Mesenchymal stem cell (in vitro differentiated cells and primary cell): ENCODE measurements around the gene OR52I2.

Experiments
- DNase-seq: peaks from one replicate; pipeline ENCODE4 v3.0.0-alpha.2; 2013
- H2AFZ ChIP-seq: one replicate; pipeline ENCODE4 v1.6.1; 2013; ENCODE audit warnings: low read depth, mild to moderate bottlenecking, control low read depth, inconsistent platforms, low read length, moderate library complexity
- H2AK5ac ChIP-seq: 2 replicates; pipeline ENCODE4 v1.6.1; 2013; ENCODE audit warnings: low read length, moderate library complexity, mild to moderate bottlenecking, inconsistent platforms; ENCODE audit not compliant: severe bottlenecking
- H2BK120ac ChIP-seq: one replicate; pipeline ENCODE4 v1.6.1; 2013; ENCODE audit warnings: low read depth, mild to moderate bottlenecking, inconsistent platforms, low read length, moderate library complexity
- H2BK12ac ChIP-seq, 2 experiments: one replicate each; pipeline ENCODE4 v1.6.1; 2013; ENCODE audit warnings: inconsistent platforms in 2 of 2, low read length in 2 of 2, mild to moderate bottlenecking in 2 of 2, moderate library complexity in 2 of 2, control low read depth in 1 of 2
- H2BK15ac ChIP-seq: one replicate; pipeline ENCODE4 v1.6.1; 2013; ENCODE audit warnings: mild to moderate bottlenecking, low read depth, inconsistent platforms; ENCODE audit not compliant: poor library complexity, severe bottlenecking
- H2BK5ac ChIP-seq: 2 replicates; pipeline ENCODE4 v1.6.1; 2013; ENCODE audit warnings: low read depth, mild to moderate bottlenecking, low read length, control low read depth, inconsistent platforms; ENCODE audit not compliant: poor library complexity, severe bottlenecking
- H3K14ac ChIP-seq, 2 experiments: one replicate each; pipeline ENCODE4 v1.6.1; 2013; ENCODE audit warnings: inconsistent platforms in 2 of 2, low read length in 2 of 2, control low read depth in 1 of 2, mild to moderate bottlenecking in 1 of 2, moderate library complexity in 1 of 2
- H3K18ac ChIP-seq, 2 experiments: one replicate each; pipeline ENCODE4 v1.6.1; 2013; ENCODE audit warnings: inconsistent platforms in 2 of 2, low read length in 2 of 2, control low read depth in 1 of 2, low read depth in 1 of 2, mild to moderate bottlenecking in 1 of 2
- H3K23ac ChIP-seq, 2 experiments: one replicate each; pipeline ENCODE4 v1.6.1; 2013; ENCODE audit warnings: inconsistent platforms in 2 of 2, low read length in 2 of 2, mild to moderate bottlenecking in 2 of 2, moderate library complexity in 2 of 2, control low read depth in 1 of 2
- H3K27ac ChIP-seq: 2 replicates; pipeline ENCODE4 v1.5.1; 2013; ENCODE audit warnings: mild to moderate bottlenecking, moderate library complexity, low read length, control low read depth, inconsistent platforms; ENCODE audit not compliant: poor library complexity, severe bottlenecking
- H3K27me3 ChIP-seq, 2 experiments: 2 replicates each; pipeline versions ENCODE4 v1.6.1 to v1.7.0; 2013; ENCODE audit warnings: low read length in 2 of 2, mild to moderate bottlenecking in 2 of 2, moderate library complexity in 2 of 2, control low read depth in 1 of 2, inconsistent platforms in 1 of 2; ENCODE audit not compliant: control insufficient read depth in 1 of 2, insufficient read depth in 1 of 2
- H3K36me3 ChIP-seq, 2 experiments: 2 replicates each; pipeline versions ENCODE4 v1.6.1 to v1.7.0; 2013; ENCODE audit warnings: low read length in 2 of 2, control low read depth in 1 of 2, inconsistent platforms in 1 of 2, low read depth in 1 of 2, mild to moderate bottlenecking in 1 of 2; ENCODE audit not compliant: insufficient read depth in 2 of 2, control insufficient read depth in 1 of 2
- H3K4ac ChIP-seq, 2 experiments: one replicate each; pipeline ENCODE4 v1.6.1; 2013; ENCODE audit warnings: inconsistent platforms in 2 of 2, low read length in 2 of 2, mild to moderate bottlenecking in 2 of 2, moderate library complexity in 2 of 2, control low read depth in 1 of 2, low read depth in 1 of 2
- H3K4me1 ChIP-seq: 2 replicates; pipeline ENCODE4 v1.6.1; 2013; ENCODE audit warnings: low read depth, low read length, control low read depth; ENCODE audit not compliant: control insufficient read depth, insufficient read depth
- H3K4me2 ChIP-seq: 2 replicates; pipeline ENCODE4 v1.6.1; 2013; ENCODE audit warnings: low read length, mild to moderate bottlenecking, inconsistent platforms; ENCODE audit not compliant: poor library complexity, severe bottlenecking
- H3K4me3 ChIP-seq, 2 experiments: 2 replicates each; pipeline versions ENCODE4 v1.5.1 to v1.7.0; 2013; ENCODE audit warnings: low read length in 2 of 2, mild to moderate bottlenecking in 2 of 2, control low read depth in 1 of 2, low read depth in 1 of 2; ENCODE audit not compliant: insufficient read depth in 1 of 2
- H3K79me1 ChIP-seq: replicated peaks from 2 replicates; pipeline ENCODE4 v1.6.1; 2013; ENCODE audit warnings: mild to moderate bottlenecking, control low read depth, low read length, inconsistent platforms; ENCODE audit not compliant: poor library complexity, severe bottlenecking
- H3K9ac ChIP-seq: 2 replicates; pipeline ENCODE4 v1.7.0; 2013; ENCODE audit warnings: mild to moderate bottlenecking, low read length, moderate library complexity
- H3K9me3 ChIP-seq: 2 replicates; pipeline ENCODE4 v1.7.0; 2013; ENCODE audit warnings: mild to moderate bottlenecking, low read length; ENCODE audit not compliant: control insufficient read depth
- H4K8ac ChIP-seq: one replicate; pipeline ENCODE4 v1.6.1; 2013; ENCODE audit warnings: inconsistent platforms, mild to moderate bottlenecking, low read length, moderate library complexity
- H4K91ac ChIP-seq: one replicate; pipeline ENCODE4 v1.6.1; 2013; ENCODE audit warnings: mild to moderate bottlenecking, low read length, inconsistent platforms
- WGBS: methylation state at CpG from one replicate; pipeline ENCODE4 v1.1.7; 2013; ENCODE audit warnings: mixed read lengths; 5-methylcytosine and 5-hydroxymethylcytosine counted together

The OR52I2 gene

GRCh38 chr11:4559527-4560440 lies 21.8 kb upstream of the OR52I2 start:
- H2BK5ac ChIP-seq, result no peak overlapping the region
- H4K91ac ChIP-seq, result no peak overlapping the region
- no peaks in the 10 kb centered on the region for H3K27me3 ChIP-seq
- H3K36me3 ChIP-seq, result no peaks in the 10 kb centered on the region
- DNase-seq, result no peak
- no peaks in the 10 kb centered on the region for H3K4me1 ChIP-seq
- H2BK15ac ChIP-seq, result no peak overlapping the region
- WGBS, result 74% methylated on average over 7 of the region's 8 CpGs
- H3K23ac ChIP-seq, result no peak overlapping the region
- H3K27ac ChIP-seq, result no peak overlapping the region
- H2AFZ ChIP-seq, result no peak overlapping the region
- no peak overlapping the region for H3K4me3 ChIP-seq
- no peaks in the 10 kb centered on the region for H3K9me3 ChIP-seq
- no peak overlapping the region for H3K9ac ChIP-seq
- no peak overlapping the region for H2BK12ac ChIP-seq
- H2AK5ac ChIP-seq, result no peak overlapping the region
- no peak overlapping the region for H3K14ac ChIP-seq
- H2BK120ac ChIP-seq, result no peak overlapping the region
- H3K4me2 ChIP-seq, result no peak overlapping the region
- H3K18ac ChIP-seq, result no peak overlapping the region
- H3K4ac ChIP-seq, result no peak overlapping the region
- no peaks in the 10 kb centered on the region for H3K79me1 ChIP-seq
- no peak overlapping the region for H4K8ac ChIP-seq

DNA sequence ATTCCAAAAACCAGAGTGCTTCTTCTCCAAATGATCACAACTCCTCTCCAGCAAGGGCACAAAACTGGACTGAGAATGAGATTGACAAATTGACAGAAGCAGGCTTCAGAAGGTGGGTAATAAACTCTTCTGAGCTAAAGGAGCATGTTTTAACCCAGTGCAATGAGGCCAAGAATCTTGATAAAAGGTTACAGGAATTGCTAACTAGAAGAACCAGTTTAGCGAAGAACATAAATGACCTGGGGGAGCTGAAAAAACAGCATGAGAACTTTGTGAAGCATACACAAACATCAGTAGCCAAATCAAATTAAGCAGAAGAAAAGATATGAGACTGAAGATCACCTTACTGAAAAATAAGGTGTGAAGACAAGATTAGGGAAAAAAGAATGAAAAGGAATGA lies 21.1 kb upstream of the OR52I2 start:
- Histone ChIP-seq H3K9me3 (no peaks in the 10 kb centered on the region), H4K91ac (no peak overlapping the region), H2AFZ (no peak overlapping the region), H3K14ac (no peak overlapping the region), H3K27me3 (no peaks in the 10 kb centered on the region), H3K9ac (no peak overlapping the region), H2AK5ac (no peak overlapping the region), H3K4me1 (no peaks in the 10 kb centered on the region), H3K4ac (no peak overlapping the region), H3K4me2 (no peak overlapping the region), H2BK5ac (no peak overlapping the region), H4K8ac (no peak overlapping the region), H2BK15ac (no peak overlapping the region), H2BK120ac (no peak overlapping the region), H3K36me3 (no peaks in the 10 kb centered on the region), H3K18ac (no peak overlapping the region), H3K79me1 (no peaks in the 10 kb centered on the region), H3K27ac (no peak overlapping the region), H2BK12ac (no peak overlapping the region), H3K4me3 (no peak overlapping the region), H3K23ac (no peak overlapping the region)
- WGBS, result 100% methylated on average over 1 of the region's 1 CpG
- no peak for DNase-seq

DNA sequence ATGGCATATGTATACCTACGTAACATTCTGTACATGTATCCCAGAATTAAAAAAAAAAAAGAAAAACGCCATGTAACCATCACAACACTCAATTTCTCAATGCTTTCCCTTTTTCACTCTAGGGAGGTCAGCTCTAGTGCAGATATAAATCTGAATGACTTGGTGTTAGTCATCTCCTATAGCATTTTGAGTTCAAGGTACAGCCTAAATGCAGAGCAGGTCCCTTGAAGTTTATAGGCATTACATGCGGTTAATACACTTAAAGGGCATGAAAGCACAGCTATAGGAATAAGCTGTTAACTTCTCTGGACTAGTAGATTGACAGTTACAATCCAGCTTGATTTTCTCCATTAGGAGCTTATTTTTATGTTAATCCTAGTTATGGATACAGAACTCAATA lies 16.2 kb upstream of the OR52I2 start:
- Histone ChIP-seq H3K4me1 (no peaks in the 10 kb centered on the region), H3K14ac (no peak overlapping the region), H2BK12ac (no peak overlapping the region), H3K4me2 (no peak overlapping the region), H3K18ac (no peak overlapping the region), H3K9me3 (no peaks in the 10 kb centered on the region), H3K9ac (no peak overlapping the region), H2BK120ac (no peak overlapping the region), H3K27ac (no peak overlapping the region), H3K36me3 (no peaks in the 10 kb centered on the region), H3K27me3 (no peaks in the 10 kb centered on the region), H2AK5ac (no peak overlapping the region), H3K4ac (no peak overlapping the region), H3K79me1 (no peaks in the 10 kb centered on the region), H3K4me3 (no peak overlapping the region), H2BK15ac (no peak overlapping the region), H4K8ac (no peak overlapping the region), H2BK5ac (no peak overlapping the region), H4K91ac (no peak overlapping the region), H2AFZ (no peak overlapping the region), H3K23ac (no peak overlapping the region)
- no peak for DNase-seq
- WGBS, result 100% methylated on average over 2 of the region's 3 CpGs

GRCh38 chr11:4569075-4569474 lies 12.5 kb upstream of the OR52I2 start:
- H3K27ac ChIP-seq, result no peak overlapping the region
- no peak overlapping the region for H2BK5ac ChIP-seq
- no peak overlapping the region for H4K91ac ChIP-seq
- H2BK120ac ChIP-seq, result no peak overlapping the region
- H3K9ac ChIP-seq, result no peak overlapping the region
- H3K18ac ChIP-seq, result no peak overlapping the region
- H3K36me3 ChIP-seq, result no peaks in the 10 kb centered on the region
- no peak overlapping the region for H4K8ac ChIP-seq
- H3K14ac ChIP-seq, result no peak overlapping the region
- no peaks in the 10 kb centered on the region for H3K9me3 ChIP-seq
- H2AK5ac ChIP-seq, result no peak overlapping the region
- no peaks in the 10 kb centered on the region for H3K27me3 ChIP-seq
- no peak overlapping the region for H2BK12ac ChIP-seq
- WGBS, result 88% methylated on average over 17 of the region's 18 CpGs
- no peaks in the 10 kb centered on the region for H3K79me1 ChIP-seq
- H3K23ac ChIP-seq, result no peak overlapping the region
- no peak for DNase-seq
- H3K4ac ChIP-seq, result no peak overlapping the region
- no peak overlapping the region for H2BK15ac ChIP-seq
- no peaks in the 10 kb centered on the region for H3K4me1 ChIP-seq
- no peak overlapping the region for H2AFZ ChIP-seq
- H3K4me3 ChIP-seq, result no peak overlapping the region
- H3K4me2 ChIP-seq, result no peak overlapping the region
